NCI-H69 (cell line): ENCODE results near the gene SYT5.
"Not testable (repeated sequence)": the region's sequence is repeated elsewhere in the genome, so short reads cannot be mapped to it uniquely, and the experiment has no call there.

Source experiments
- DNase-seq: peaks from one replicate; lab custom pipeline; 2025; lab: John Stamatoyannopoulos, UW

SYT5 gene

GRCh38 chr19:55208880-55209692 is 29.0 kb upstream of the SYT5 start, which contains the start of gene PTPRH:
Gene PTPRH (minus strand): TSS chr19:55209501. CDS start chr19:55209433, 68 bp downstream.
- no peak for DNase-seq

GRCh38 chr19:55206664-55207500 is 26.8 kb upstream of the SYT5 start:
- peak; percentile 87 for DNase-seq

GRCh38 chr19:55202199-55202598 is 22.1 kb upstream of the SYT5 start:
- DNase-seq = not testable (repeated sequence)

GRCh38 chr19:55199620-55200204 is 19.6 kb upstream of the SYT5 start:
- DNase-seq = peak; percentile 88

- no peak for DNase-seq
These were observed 18.6 kb upstream of the SYT5 start for GRCh38 chr19:55198651-55199050.

- no peak for DNase-seq
These were observed 17.4 kb upstream of the SYT5 start for GRCh38 chr19:55197528-55197927.

- no peak for DNase-seq
These were observed 16.7 kb upstream of the SYT5 start for GRCh38 chr19:55196803-55197202.

- no peak for DNase-seq
These were observed 13.4 kb upstream of the SYT5 start for GRCh38 chr19:55193481-55193880.

- DNase-seq = no peak
These were observed 9.3 kb upstream of the SYT5 start for GRCh38 chr19:55189403-55189835.

GRCh38 chr19:55188625-55189024 is 8.5 kb upstream of the SYT5 start:
- DNase-seq = no peak

GRCh38 chr19:55186080-55186479 is 6.0 kb upstream of the SYT5 start:
- DNase-seq = no peak

- no peak for DNase-seq
These were observed 1.7 kb upstream of the SYT5 start for GRCh38 chr19:55181740-55182139.

- DNase-seq = peak; percentile 96
These were observed 1.1 kb downstream of the SYT5 start for GRCh38 chr19:55178781-55179599.

GRCh38 chr19:55176076-55176475 is 4.0 kb downstream of the SYT5 start:
- DNase-seq = peak; percentile 28

GRCh38 chr19:55175117-55175867 is 4.8 kb downstream of the SYT5 start:
- peak; percentile 50 for DNase-seq

GRCh38 chr19:55174425-55175116 is 5.5 kb downstream of the SYT5 start:
- DNase-seq = no peak

- DNase-seq = peak; percentile 85
These were observed 6.2 kb downstream of the SYT5 start for GRCh38 chr19:55173714-55174409.

- no peak for DNase-seq
These were observed 6.8 kb downstream of the SYT5 start for GRCh38 chr19:55173186-55173713.

GRCh38 chr19:55172741-55173140 is 7.3 kb downstream of the SYT5 start:
- peak; percentile 22 for DNase-seq
